ENCODE results near the gene SKA2. TPM values are rescaled to one million over a fixed set of nuclear protein-coding genes. Genes with fewer than 3 reads are reported as not detected.

The SKA2 gene
- total and polyA plus RNA-seq, 2 donors (not counting 1 experiment from before 2014, with no cell fraction given) = 52.9 to 53.7 TPM

DNA sequence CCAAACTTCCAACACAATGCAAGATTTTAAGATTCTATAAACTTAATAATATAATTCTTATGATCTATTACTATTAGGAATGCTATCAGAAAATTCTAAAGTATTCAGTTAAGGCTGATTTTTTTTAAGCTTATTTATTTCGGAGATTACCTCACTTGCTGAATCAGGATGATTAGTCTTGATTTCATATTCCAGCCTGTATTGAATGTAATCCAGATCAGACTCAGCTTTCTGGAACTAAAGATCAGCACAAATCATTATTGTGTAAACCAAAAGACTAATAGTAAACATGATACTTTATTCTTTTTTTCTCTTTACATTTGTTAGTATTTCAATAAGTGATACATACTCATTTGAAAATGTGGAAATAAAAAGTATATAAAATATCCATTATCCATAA lies 23.9 kb downstream of the SKA2 start:
- H3K9me3 ChIP-seq (ENCODE audit: control insufficient read depth, insufficient read depth, low read depth, low read length) = no peaks in the 10 kb centered on the region
- no peak overlapping the region for H3K4me2 ChIP-seq (ENCODE audit: extremely low read depth, insufficient read depth, low read length)
- H3K36me3 ChIP-seq (ENCODE audit: control insufficient read depth, insufficient read depth, low read length) = no peaks in the 10 kb centered on the region
- DNase-seq (ENCODE audit: low read depth in 2 of 2) = peak in 1 of 2 donors; percentile 12
- H2AFZ ChIP-seq (ENCODE audit: low read length) = no peak overlapping the region
- TF ChIP-seq, protein P1, sequence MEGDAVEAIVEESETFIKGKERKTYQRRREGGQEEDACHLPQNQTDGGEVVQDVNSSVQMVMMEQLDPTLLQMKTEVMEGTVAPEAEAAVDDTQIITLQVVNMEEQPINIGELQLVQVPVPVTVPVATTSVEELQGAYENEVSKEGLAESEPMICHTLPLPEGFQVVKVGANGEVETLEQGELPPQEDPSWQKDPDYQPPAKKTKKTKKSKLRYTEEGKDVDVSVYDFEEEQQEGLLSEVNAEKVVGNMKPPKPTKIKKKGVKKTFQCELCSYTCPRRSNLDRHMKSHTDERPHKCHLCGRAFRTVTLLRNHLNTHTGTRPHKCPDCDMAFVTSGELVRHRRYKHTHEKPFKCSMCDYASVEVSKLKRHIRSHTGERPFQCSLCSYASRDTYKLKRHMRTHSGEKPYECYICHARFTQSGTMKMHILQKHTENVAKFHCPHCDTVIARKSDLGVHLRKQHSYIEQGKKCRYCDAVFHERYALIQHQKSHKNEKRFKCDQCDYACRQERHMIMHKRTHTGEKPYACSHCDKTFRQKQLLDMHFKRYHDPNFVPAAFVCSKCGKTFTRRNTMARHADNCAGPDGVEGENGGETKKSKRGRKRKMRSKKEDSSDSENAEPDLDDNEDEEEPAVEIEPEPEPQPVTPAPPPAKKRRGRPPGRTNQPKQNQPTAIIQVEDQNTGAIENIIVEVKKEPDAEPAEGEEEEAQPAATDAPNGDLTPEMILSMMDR (conservative IDR thresholded peaks at IDR 0.05 in 1 of 2, IDR thresholded peaks at IDR 0.05 in 1 of 2; ENCODE audit: low read depth in 1 of 2, low read length in 2 of 2) = no peak
- no peak for TF ChIP-seq EZH2 (IDR thresholded peaks at IDR 0.05; ENCODE audit: low read length, missing control alignments)
- H4K20me1 ChIP-seq (ENCODE audit: control insufficient read depth, extremely low read depth, insufficient read depth, low read length) = no peaks in the 10 kb centered on the region
- H3K27ac ChIP-seq (ENCODE audit: insufficient read depth, low read length) = no peak overlapping the region
- no peak overlapping the region for H3K9ac ChIP-seq (ENCODE audit: insufficient read depth, low read length)
- no peaks in the 10 kb centered on the region for H3K4me1 ChIP-seq (ENCODE audit: control insufficient read depth, extremely low read depth, insufficient read depth, low read length)
- H3K27me3 ChIP-seq (ENCODE audit: control insufficient read depth, insufficient read depth, low read length) = no peaks in the 10 kb centered on the region
- H3K4me3 ChIP-seq (replicated peaks in 1 of 4; ENCODE audit: control extremely low read depth in 1 of 4, insufficient read depth in 1 of 4, low read depth in 3 of 4, low read length in 4 of 4) = no peak overlapping the region
- peaks cover 41% of the 10 kb centered on the region for H3K79me2 ChIP-seq (ENCODE audit: control insufficient read depth, insufficient read depth, low read length)

DNA sequence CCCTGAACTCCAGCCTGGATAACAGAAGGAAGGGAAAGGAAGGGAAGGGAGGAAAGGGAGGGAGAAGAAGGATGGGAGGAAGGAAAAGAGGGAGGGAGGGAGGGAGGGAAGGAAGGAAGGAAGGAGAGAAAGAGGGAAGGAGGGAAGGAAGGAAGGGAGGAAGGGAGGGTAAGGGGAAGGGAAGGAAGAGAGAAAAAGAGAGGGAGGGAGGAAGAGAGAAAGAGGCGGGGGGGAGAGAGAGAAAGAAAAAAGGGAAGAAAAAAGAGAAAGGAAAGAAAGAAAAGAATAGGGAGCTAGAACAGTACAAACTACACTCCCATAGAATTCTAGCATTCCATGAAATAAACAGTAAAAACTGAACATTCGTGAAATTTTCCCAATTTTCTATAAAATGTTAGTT lies 25.2 kb downstream of the SKA2 start:
- H4K20me1 ChIP-seq (ENCODE audit: control insufficient read depth, extremely low read depth, insufficient read depth, low read length) = no peaks in the 10 kb centered on the region
- no peak overlapping the region for H3K4me2 ChIP-seq (ENCODE audit: extremely low read depth, insufficient read depth, low read length)
- H3K27ac ChIP-seq (ENCODE audit: insufficient read depth, low read length) = no peak overlapping the region
- TF ChIP-seq, protein P1 (conservative IDR thresholded peaks at IDR 0.05 in 1 of 2, IDR thresholded peaks at IDR 0.05 in 1 of 2; ENCODE audit: low read depth in 1 of 2, low read length in 2 of 2) = no peak
- no peak for TF ChIP-seq EZH2 (IDR thresholded peaks at IDR 0.05; ENCODE audit: low read length, missing control alignments)
- no peak overlapping the region for H3K9ac ChIP-seq (ENCODE audit: insufficient read depth, low read length)
- H3K27me3 ChIP-seq (ENCODE audit: control insufficient read depth, insufficient read depth, low read length) = no peaks in the 10 kb centered on the region
- no peak overlapping the region for H3K4me3 ChIP-seq (replicated peaks in 1 of 4; ENCODE audit: control extremely low read depth in 1 of 4, insufficient read depth in 1 of 4, low read depth in 3 of 4, low read length in 4 of 4)
- peaks cover 34% of the 10 kb centered on the region for H3K79me2 ChIP-seq (ENCODE audit: control insufficient read depth, insufficient read depth, low read length)
- H3K9me3 ChIP-seq (ENCODE audit: control insufficient read depth, insufficient read depth, low read depth, low read length) = no peaks in the 10 kb centered on the region
- H2AFZ ChIP-seq (ENCODE audit: low read length) = no peak overlapping the region
- DNase-seq (ENCODE audit: low read depth in 2 of 2) = no peak
- no peaks in the 10 kb centered on the region for H3K36me3 ChIP-seq (ENCODE audit: control insufficient read depth, insufficient read depth, low read length)
- H3K4me1 ChIP-seq (ENCODE audit: control insufficient read depth, extremely low read depth, insufficient read depth, low read length) = no peaks in the 10 kb centered on the region

DNA sequence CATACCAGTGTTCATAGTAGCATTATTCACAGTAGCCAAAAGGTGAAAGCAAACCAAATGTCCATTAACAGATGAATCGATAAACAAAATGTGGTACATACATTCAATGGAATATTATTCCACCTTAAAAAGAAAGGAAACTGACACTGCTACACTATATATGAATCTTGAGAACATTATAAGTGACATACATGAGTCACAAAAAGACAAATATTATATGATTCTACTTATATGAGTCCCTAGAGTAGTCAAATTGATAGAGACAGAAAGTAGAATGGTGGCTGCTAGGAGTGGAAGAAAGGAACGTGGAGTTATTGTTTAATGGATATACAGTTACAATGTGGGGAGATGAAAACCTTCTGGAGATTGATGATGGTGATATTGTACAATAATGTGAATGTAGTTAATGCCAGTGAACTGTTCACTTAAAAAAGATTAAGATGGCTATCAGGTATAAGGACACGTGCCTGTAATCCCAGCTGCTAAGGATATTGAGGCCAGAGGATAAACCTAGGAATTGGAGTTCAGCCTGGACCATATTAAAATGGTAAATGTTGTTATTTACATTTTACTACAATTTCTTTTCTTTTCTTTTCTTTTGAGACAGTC lies 28.1 kb downstream of the SKA2 start:
- no peak overlapping the region for H3K9ac ChIP-seq (ENCODE audit: insufficient read depth, low read length)
- no peak overlapping the region for H2AFZ ChIP-seq (ENCODE audit: low read length)
- TF ChIP-seq, protein P1 (conservative IDR thresholded peaks at IDR 0.05 in 1 of 2, IDR thresholded peaks at IDR 0.05 in 1 of 2; ENCODE audit: low read depth in 1 of 2, low read length in 2 of 2) = no peak
- TF ChIP-seq EZH2 (IDR thresholded peaks at IDR 0.05; ENCODE audit: low read length, missing control alignments) = no peak
- H3K27ac ChIP-seq (ENCODE audit: insufficient read depth, low read length) = no peak overlapping the region
- H3K4me1 ChIP-seq (ENCODE audit: control insufficient read depth, extremely low read depth, insufficient read depth, low read length) = no peaks in the 10 kb centered on the region
- no peaks in the 10 kb centered on the region for H3K36me3 ChIP-seq (ENCODE audit: control insufficient read depth, insufficient read depth, low read length)
- H4K20me1 ChIP-seq (ENCODE audit: control insufficient read depth, extremely low read depth, insufficient read depth, low read length) = no peaks in the 10 kb centered on the region
- H3K4me2 ChIP-seq (ENCODE audit: extremely low read depth, insufficient read depth, low read length) = no peak overlapping the region
- H3K79me2 ChIP-seq (ENCODE audit: control insufficient read depth, insufficient read depth, low read length) = peaks cover 16% of the 10 kb centered on the region
- no peaks in the 10 kb centered on the region for H3K27me3 ChIP-seq (ENCODE audit: control insufficient read depth, insufficient read depth, low read length)
- no peak overlapping the region for H3K4me3 ChIP-seq (replicated peaks in 1 of 4; ENCODE audit: control extremely low read depth in 1 of 4, insufficient read depth in 1 of 4, low read depth in 3 of 4, low read length in 4 of 4)
- no peaks in the 10 kb centered on the region for H3K9me3 ChIP-seq (ENCODE audit: control insufficient read depth, insufficient read depth, low read depth, low read length)
- no peak for DNase-seq (ENCODE audit: low read depth in 2 of 2)

Data from fibroblast of lung (primary cell).